Mesothelial cell of epicardium (in vitro differentiated cells): ENCODE measurements around the gene QRICH1. TPM values are rescaled to one million over a fixed set of nuclear protein-coding genes. Genes with fewer than 3 reads are reported as not detected.

Source experiments
- DNase-seq, 2 experiments: peaks; one replicate each; pipeline ENCODE4 v3.0.0; 2021; ENCODE audit warnings: low spot score in 2 of 2; ENCODE audit not compliant: unreplicated experiment in 2 of 2
- H3K27ac Mint-ChIP-seq: 2 replicates; pipeline ENCODE4 v1.8.0; 2021; ENCODE audit warnings: mixed read lengths
- H3K27me3 Mint-ChIP-seq: 2 replicates; pipeline ENCODE4 v1.8.0; 2021; ENCODE audit warnings: low read depth, mixed read lengths
- H3K36me3 Mint-ChIP-seq: 2 replicates; pipeline ENCODE4 v1.8.0; 2021; ENCODE audit warnings: mixed read lengths
- H3K4me1 Mint-ChIP-seq: 2 replicates; pipeline ENCODE4 v1.8.0; 2021; ENCODE audit warnings: mixed read lengths
- H3K4me3 Mint-ChIP-seq: 2 replicates; pipeline ENCODE4 v1.8.0; 2021; ENCODE audit warnings: mild to moderate bottlenecking, moderate library complexity, mixed read lengths
- H3K9me3 Mint-ChIP-seq: 2 replicates; pipeline ENCODE4 v1.8.0; 2021; ENCODE audit warnings: mixed read lengths
- CTCF ChIP-seq: fragments of 200-600 bp; sonication (generic); IDR thresholded peaks from one replicate; pipeline ENCODE4 v1.5.0; 2021; ENCODE audit warnings: antibody characterized with exemption; ENCODE audit not compliant: unreplicated experiment
- total RNA-seq: library from RNA; stranded (reverse); gene quantifications from 3 replicates; pipeline ENCODE4 v1.2.1, GENCODE V29; 2021

Gene QRICH1
- total RNA-seq: 130 to 133 TPM (median 132 TPM) in 3 replicates

GRCh38 chr3:49093853-49094767, at the start of gene QRICH1:
Gene QRICH1 (minus strand): TSS chr3:49094071. CDS start chr3:49077017, 17,054 bp downstream.
- Mint-ChIP-seq H3K9me3 (no peaks in the 10 kb centered on the region), H3K4me1 (peaks cover 27% of the 10 kb centered on the region), H3K4me3 (peak within 1 kb of the TSS; percentile 91), H3K36me3 (peaks cover 17% of the 10 kb centered on the region), H3K27me3 (no peaks in the 10 kb centered on the region), H3K27ac (peak within 1 kb of the TSS; percentile 99)
- no peak for TF ChIP-seq CTCF
- peak; percentile 92 to 98 for DNase-seq

GRCh38 chr3:49140080-49140479, 46.2 kb upstream of the QRICH1 start:
- H3K27ac Mint-ChIP-seq: no peak overlapping the region
- no peak for TF ChIP-seq CTCF
- H3K27me3 Mint-ChIP-seq: peaks cover 2% of the 10 kb centered on the region
- peaks cover 23% of the 10 kb centered on the region for H3K9me3 Mint-ChIP-seq
- no peaks in the 10 kb centered on the region for H3K36me3 Mint-ChIP-seq
- no peaks in the 10 kb centered on the region for H3K4me1 Mint-ChIP-seq
- H3K4me3 Mint-ChIP-seq: no peak overlapping the region
- DNase-seq: no peak

GRCh38 chr3:49135499-49135898, 41.6 kb upstream of the QRICH1 start:
- Mint-ChIP-seq H3K27ac (peak overlapping the region; percentile 40), H3K4me3 (no peak overlapping the region), H3K27me3 (peaks cover 2% of the 10 kb centered on the region), H3K9me3 (peaks cover 5% of the 10 kb centered on the region), H3K4me1 (peaks cover 14% of the 10 kb centered on the region), H3K36me3 (peaks cover 3% of the 10 kb centered on the region)
- DNase-seq: no peak
- no peak for TF ChIP-seq CTCF

- no peak for TF ChIP-seq CTCF
- Mint-ChIP-seq H3K27me3 (no peaks in the 10 kb centered on the region), H3K27ac (peak overlapping the region; percentile 59), H3K36me3 (peaks cover 4% of the 10 kb centered on the region), H3K4me3 (peak overlapping the region; percentile 92), H3K9me3 (no peaks in the 10 kb centered on the region), H3K4me1 (peaks cover 14% of the 10 kb centered on the region)
- DNase-seq: no peak
These were observed 40.8 kb upstream of the QRICH1 start for GRCh38 chr3:49134471-49135265.

- no peaks in the 10 kb centered on the region for H3K9me3 Mint-ChIP-seq
- DNase-seq: peak; percentile 64 to 80
These were observed 39.5 kb upstream of the QRICH1 start for GRCh38 chr3:49133226-49133951.

More at GRCh38 chr3:49133226-49133951, 39.5 kb upstream of the QRICH1 start:
- H3K36me3 Mint-ChIP-seq: peaks cover 11% of the 10 kb centered on the region
- H3K4me1 Mint-ChIP-seq: peaks cover 14% of the 10 kb centered on the region
- H3K27me3 Mint-ChIP-seq: no peaks in the 10 kb centered on the region
- no peak for TF ChIP-seq CTCF
- H3K4me3 Mint-ChIP-seq: peak overlapping the region; percentile 92
- H3K27ac Mint-ChIP-seq: peak overlapping the region; percentile 97
